Activated CD4-positive, alpha-beta memory T cell treated with anti-CD3 and anti-CD28 coated beads for 36 hours (primary cell): ENCODE data around the gene EFEMP2. TPM values are rescaled to one million over a fixed set of nuclear protein-coding genes. Genes with fewer than 3 reads are reported as not detected.
A peak's percentile ranks its signal among the peaks of the same experiment; 100 is the strongest.
"Not testable (repeated sequence)": the region's sequence is repeated elsewhere in the genome, so short reads cannot be mapped to it uniquely, and the experiment has no call there.

Experiments used
- CTCF ChIA-PET: fragments of 350-600 bp; sonication (Branson Sonifier 250); formaldehyde crosslinking; loops from one replicate; lab custom pipeline; 2021; ENCODE audit warnings: antibody characterized with exemption, inconsistent platforms; lab: Charles Lee
- POLR2A ChIA-PET: fragments of 350-600 bp; sonication (Branson Sonifier 250); formaldehyde crosslinking; loops from one replicate; lab custom pipeline; 2021; ENCODE audit warnings: antibody characterized with exemption; lab: Charles Lee
- DNase-seq: peaks from one replicate; pipeline ENCODE4 v3.0.0-alpha.2; 2020
- H3K27ac Mint-ChIP-seq: one replicate; pipeline ENCODE4 v1.8.0; 2021; ENCODE audit warnings: mixed read lengths
- H3K27me3 Mint-ChIP-seq: one replicate; pipeline ENCODE4 v1.8.0; 2021; ENCODE audit warnings: mixed read lengths
- H3K36me3 Mint-ChIP-seq: one replicate; pipeline ENCODE4 v1.8.0; 2021; ENCODE audit warnings: mixed read lengths
- H3K4me1 Mint-ChIP-seq: one replicate; pipeline ENCODE4 v1.8.0; 2021; ENCODE audit warnings: low read depth, mixed read lengths
- H3K4me3 Mint-ChIP-seq: one replicate; pipeline ENCODE4 v1.8.0; 2021; ENCODE audit warnings: mild to moderate bottlenecking, mixed read lengths
- H3K9me3 Mint-ChIP-seq: one replicate; pipeline ENCODE4 v1.8.0; 2021; ENCODE audit warnings: mixed read lengths
- intact Hi-C: fragments of 100-400 bp; cut with micrococcal nuclease; formaldehyde crosslinking; loops from one replicate; pipeline ENCODE4 v1.15.1; 2023
- total RNA-seq, 2 experiments: library from RNA; stranded (reverse); gene quantifications; one replicate each; pipeline ENCODE4 v1.2.3, GENCODE V29; 2021

EFEMP2 gene
- total RNA-seq, 2 experiments from 2014 or later = 11.5 to 12.5 TPM

DNA sequence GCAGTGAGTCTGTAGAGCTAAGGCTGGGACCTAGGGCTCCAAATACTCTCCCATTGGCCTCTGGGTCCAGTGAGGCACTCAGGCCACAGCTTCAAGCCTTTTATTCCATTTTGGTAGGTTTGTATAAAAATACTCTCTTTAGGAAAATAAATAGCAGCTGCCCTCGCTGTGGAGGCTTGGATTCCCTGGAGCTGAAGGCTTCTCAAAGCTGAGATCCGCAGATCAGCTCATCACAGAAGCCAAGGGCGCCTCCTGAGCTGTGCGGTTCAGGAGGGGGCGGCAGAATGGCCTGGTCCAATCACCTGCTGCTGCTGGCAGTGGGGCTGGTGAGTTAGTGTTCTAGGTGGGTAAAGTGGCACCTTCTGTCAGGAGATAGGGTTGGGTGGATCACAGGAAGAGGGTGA, 19.5 kb upstream of the EFEMP2 start:
- H3K9me3 Mint-ChIP-seq, intact Hi-C loops, H3K27me3 Mint-ChIP-seq: not testable (repeated sequence)
- Mint-ChIP-seq H3K4me1 (peaks cover 63% of the 10 kb centered on the region), H3K27ac (peak overlapping the region; percentile 87), H3K4me3 (peak overlapping the region; percentile 65), H3K36me3 (peaks cover 28% of the 10 kb centered on the region)
- ChIA-PET POLR2A (interaction anchor here (5.0 to 7.5 kb wide), 2 partner anchors 8 to 33 kb away, joined by 95 to 98 read pairs; partner anchors contain the start of genes CFL1, FOSL1 and MUS81), CTCF (interaction anchor here (0.7 to 9.5 kb wide), 6 partner anchors 6 to 180 kb away, joined by 3 to 192 read pairs (median 6); partner anchors contain the start of genes FOSL1, KAT5 and MUS81)
- DNase-seq = peak; percentile 66

DNA sequence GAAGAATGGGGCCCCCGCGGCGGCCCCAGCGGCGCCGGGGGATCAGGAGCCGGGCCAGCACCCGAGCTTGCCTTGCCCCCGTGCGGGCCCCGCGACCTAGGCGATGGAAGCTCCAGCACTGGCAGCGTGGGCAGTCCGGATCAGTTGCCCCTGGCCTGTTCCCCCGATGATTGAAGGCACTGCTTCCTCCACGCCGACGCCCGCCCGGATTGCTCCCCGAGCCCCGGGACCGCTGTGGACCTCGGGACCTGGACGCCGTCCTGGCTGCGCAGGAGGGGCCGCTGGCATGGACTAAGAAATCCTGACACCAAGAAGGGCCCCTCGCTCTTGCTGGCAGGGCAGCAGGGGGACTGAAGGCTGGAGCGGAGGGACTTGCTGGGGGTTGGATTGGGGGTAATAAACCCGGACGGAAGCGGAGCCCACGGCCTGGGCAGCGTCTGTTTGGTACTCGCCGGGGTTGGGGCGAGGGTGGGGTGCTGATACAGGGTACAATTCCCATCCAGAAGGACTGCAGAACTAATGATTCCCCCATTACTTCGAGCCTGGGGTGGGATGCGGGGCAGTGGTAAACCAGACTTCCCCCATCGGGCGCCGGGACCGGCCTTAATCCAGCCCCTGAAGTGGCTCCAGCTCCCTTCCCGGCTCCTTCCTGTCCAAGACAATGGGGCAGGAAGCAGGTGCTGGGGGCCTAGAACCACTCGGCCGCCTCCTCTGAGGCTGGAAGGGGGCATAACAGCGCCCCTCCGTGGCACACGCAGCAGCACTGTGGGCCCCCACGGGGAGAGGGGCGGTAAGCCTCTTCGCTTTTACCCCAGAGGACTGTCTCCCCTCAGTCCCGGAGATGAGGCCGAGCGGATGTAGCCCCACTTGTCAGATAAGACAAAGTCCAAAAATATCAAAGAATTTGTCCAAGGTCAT, 18.9 kb upstream of the EFEMP2 start:
- intact Hi-C loops = no loop called here
- ChIA-PET CTCF (interaction anchor here (0.8 to 9.5 kb wide), 20 partner anchors 7 to 331 kb away, joined by 3 to 277 read pairs (median 5); partner anchors contain the start of genes BANF1, C11orf68, CFL1 and EFEMP2), POLR2A (interaction anchor here (0.7 to 7.5 kb wide), 11 partner anchors 9 to 467 kb away, joined by 3 to 98 read pairs (median 6); partner anchors contain the start of genes BANF1, C11orf68, CFL1 and EIF1AD)
- Mint-ChIP-seq H3K4me3 (peak overlapping the region; percentile 65), H3K27me3 (no peaks in the 10 kb centered on the region), H3K36me3 (peaks cover 29% of the 10 kb centered on the region), H3K27ac (peak overlapping the region; percentile 87), H3K9me3 (no peaks in the 10 kb centered on the region), H3K4me1 (peaks cover 63% of the 10 kb centered on the region)
- peak; percentile 53 for DNase-seq

DNA sequence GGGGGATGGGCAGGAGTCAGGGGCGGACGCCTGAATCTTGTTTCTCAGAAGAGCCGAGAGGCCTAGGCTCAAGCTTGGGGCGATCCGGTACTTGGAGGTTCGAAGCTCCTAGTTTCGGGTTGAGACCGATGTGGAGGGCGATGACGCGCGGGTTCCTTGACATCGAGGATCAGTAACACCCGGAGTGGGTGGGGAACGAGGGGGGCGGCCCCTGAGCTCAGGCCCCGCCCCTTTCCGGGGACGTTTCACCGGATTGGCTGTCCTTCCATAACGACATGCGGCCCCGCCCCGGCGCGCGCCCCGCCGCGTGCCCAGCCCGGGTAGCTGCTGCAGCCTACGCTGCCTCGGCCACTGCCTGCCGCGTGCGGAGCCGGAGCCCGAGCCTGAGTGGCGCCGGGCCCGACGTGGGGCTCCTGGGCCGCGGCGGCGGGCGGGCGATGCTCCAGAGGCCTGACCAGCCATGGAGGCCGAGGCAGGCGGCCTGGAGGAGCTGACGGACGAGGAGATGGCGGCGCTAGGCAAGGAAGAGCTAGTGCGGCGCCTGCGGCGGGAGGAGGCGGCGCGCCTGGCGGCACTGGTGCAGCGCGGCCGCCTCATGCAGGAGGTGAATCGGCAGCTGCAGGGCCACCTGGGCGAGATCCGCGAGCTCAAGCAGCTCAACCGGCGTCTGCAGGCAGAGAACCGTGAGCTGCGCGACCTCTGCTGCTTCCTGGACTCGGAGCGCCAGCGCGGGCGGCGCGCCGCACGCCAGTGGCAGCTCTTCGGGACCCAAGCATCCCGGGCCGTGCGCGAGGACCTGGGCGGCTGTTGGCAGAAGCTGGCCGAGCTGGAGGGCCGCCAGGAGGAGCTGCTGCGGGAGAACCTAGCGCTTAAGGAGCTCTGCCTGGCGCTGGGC, 18.0 kb upstream of the EFEMP2 start, which contains the start of gene CCDC85B:
Gene CCDC85B, plus strand, starts transcription at position 350 of the 895 bp plus-strand sequence. Its CDS starts 111 bp downstream, at position 461.
- peaks cover 58% of the 10 kb centered on the region for H3K4me1 Mint-ChIP-seq

DNA sequence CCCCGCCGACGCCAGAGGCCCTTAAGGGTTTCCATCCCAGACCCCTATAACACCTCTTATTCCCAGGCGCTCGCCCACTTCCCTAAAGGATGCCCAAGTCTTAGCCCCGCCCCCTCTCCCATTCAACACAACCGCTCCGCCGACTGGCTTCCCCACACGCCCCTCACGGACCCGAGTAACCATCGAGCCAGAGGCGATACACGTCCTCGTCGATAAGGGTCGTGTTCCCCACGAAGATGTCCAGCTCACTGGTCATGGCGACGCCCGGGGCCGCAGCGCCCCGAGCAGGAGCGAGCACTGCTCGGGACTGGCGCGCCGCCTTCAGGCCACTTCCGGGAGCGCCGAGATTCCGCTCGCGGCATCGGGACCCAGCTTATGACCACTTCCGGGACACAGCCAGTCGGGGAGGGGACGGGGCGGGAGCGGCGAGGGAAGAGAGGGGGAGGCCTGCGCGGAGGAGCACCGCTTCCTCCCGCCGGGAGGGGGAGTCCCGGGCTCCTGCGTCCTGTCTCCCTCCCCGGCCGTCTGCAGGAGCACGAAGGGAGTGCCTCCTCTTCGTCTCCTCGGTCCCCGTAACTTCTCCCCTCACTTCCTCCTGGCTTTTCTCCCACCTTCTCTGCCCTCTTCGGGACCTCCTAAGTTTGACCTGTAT, 15.7 kb upstream of the EFEMP2 start, which contains the start of gene FIBP:
Gene FIBP, minus strand, starts transcription at position 309 of the 652 bp plus-strand sequence. Its CDS starts 53 bp downstream, at position 256.
- ChIA-PET CTCF (interaction anchor here (0.7 to 9.5 kb wide), 31 partner anchors 8 to 275 kb away, joined by 3 to 277 read pairs (median 4); partner anchors contain the start of genes AP5B1, BANF1, CFL1 and CST6), POLR2A (interaction anchor here (0.9 to 7.5 kb wide), 13 partner anchors 9 to 176 kb away, joined by 3 to 98 read pairs (median 4); partner anchors contain the start of genes CFL1, CTSW, FOSL1 and KAT5)
- Mint-ChIP-seq H3K4me1 (peaks cover 57% of the 10 kb centered on the region), H3K27ac (peak within 1 kb of the TSS; percentile 89), H3K4me3 (peak within 1 kb of the TSS; percentile 99), H3K9me3 (no peaks in the 10 kb centered on the region), H3K27me3 (no peaks in the 10 kb centered on the region), H3K36me3 (peaks cover 39% of the 10 kb centered on the region)
- intact Hi-C loops = loop anchor here (1.0 to 2.0 kb wide), 4 partner anchors 15 to 73 kb away; partner anchors contain the start of genes CFL1, EFEMP2 and SART1
- peak; percentile 98 for DNase-seq

More for the DNA sequence above, 18.0 kb upstream of the EFEMP2 start, which contains the start of gene CCDC85B:
- H3K4me3 Mint-ChIP-seq = peak within 1 kb of the TSS; percentile 99
- no peaks in the 10 kb centered on the region for H3K9me3 Mint-ChIP-seq
- ChIA-PET CTCF (interaction anchor here (0.6 to 9.5 kb wide), 26 partner anchors 8 to 332 kb away, joined by 3 to 277 read pairs (median 4); partner anchors contain the start of genes BANF1, C11orf68, CFL1 and EFEMP2), POLR2A (interaction anchor here (0.6 to 7.5 kb wide), 21 partner anchors 9 to 726 kb away, joined by 3 to 98 read pairs (median 4); partner anchors contain the start of genes BANF1, C11orf68, CFL1 and EIF1AD)
- peaks cover 29% of the 10 kb centered on the region for H3K36me3 Mint-ChIP-seq
- DNase-seq = peak; percentile 99
- H3K27ac Mint-ChIP-seq = peak within 1 kb of the TSS; percentile 89
- intact Hi-C loops = loop anchor here (1.0 kb wide), 2 partner anchors 10 to 29 kb away; partner anchors contain the start of genes C11orf68, DRAP1 and FOSL1
- H3K27me3 Mint-ChIP-seq = no peaks in the 10 kb centered on the region

DNA sequence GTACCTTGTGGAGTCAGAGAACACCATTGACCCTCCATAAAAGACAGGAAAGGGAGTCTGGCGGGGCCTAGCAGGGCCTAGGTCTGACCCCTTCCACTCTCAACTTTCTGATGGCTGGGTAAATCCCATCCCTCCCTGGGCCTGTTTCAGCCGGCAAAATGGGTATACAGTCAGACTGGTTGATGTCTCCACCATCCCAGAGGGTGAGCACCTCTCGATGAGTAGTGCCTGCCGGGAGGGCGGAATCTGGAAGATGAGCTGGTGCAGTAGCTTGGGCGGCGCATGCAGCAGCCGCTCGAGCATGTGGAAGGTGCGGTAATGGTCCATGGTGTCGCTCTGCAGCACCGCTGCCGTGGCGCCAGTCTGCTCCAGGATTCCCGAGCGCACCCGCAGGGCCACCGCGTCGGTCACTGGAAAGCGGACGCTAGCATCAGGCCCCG, 15.1 kb upstream of the EFEMP2 start:
- intact Hi-C loops = loop anchor here (1.0 to 2.0 kb wide), 4 partner anchors 15 to 73 kb away; partner anchors contain the start of genes CFL1, EFEMP2 and SART1
- CTCF ChIA-PET = interaction anchor here (0.6 to 9.5 kb wide), 24 partner anchors 8 to 225 kb away, joined by 3 to 277 read pairs (median 5); partner anchors contain the start of genes AP5B1, BANF1, CFL1 and CTSW
- Mint-ChIP-seq H3K9me3 (no peaks in the 10 kb centered on the region), H3K4me1 (peaks cover 53% of the 10 kb centered on the region), H3K36me3 (peaks cover 38% of the 10 kb centered on the region), H3K4me3 (peak overlapping the region; percentile 99), H3K27ac (peak overlapping the region; percentile 89), H3K27me3 (no peaks in the 10 kb centered on the region)
- peak; percentile 54 for DNase-seq
- POLR2A ChIA-PET = interaction anchor here (0.6 to 7.5 kb wide), 9 partner anchors 8 to 243 kb away, joined by 3 to 98 read pairs (median 4); partner anchors contain the start of genes CFL1, CTSW, FOSL1 and KAT5

DNA sequence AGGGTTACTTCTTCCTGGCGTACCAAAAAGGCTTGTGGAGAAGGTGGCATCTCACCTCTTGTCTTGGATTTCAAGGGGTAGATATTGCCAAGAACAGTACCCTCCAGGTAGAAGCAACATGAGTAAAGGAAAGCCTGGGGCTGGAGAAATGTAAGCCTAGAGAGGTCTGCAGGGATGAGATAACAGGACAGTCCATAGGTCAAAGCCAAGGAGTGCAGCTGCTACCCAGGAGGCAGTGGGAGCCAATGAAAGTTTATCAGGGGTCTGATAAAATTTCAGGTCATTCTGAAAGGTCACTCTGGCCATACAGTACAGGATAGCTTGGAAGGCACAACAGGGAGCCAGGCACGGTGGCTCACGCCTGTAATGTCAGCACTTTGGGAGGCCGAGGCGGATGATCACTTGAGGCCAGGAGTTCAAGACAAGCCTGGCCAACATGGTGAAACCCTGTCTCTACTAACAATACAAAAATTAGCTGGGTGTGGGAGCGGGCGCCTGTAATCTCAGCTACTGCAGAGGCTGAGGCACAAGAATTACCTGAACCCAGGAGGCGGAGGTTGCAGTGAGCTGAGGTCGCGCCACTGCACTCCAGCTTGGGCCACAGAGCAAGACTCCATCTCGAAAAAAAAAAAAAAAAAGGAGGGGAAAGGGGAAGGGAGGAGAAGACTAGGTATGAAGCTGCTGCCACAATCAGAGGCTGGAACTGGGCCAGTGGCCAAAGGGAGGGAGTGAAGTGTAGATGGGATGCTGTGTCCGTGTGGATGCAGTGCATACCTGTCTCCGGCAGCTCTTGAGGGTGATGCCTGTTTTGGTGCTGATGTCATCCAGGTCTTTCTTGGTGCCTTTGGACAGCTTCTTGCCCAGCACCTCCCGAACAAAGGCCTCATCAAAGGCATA, 14.5 kb upstream of the EFEMP2 start:
- intact Hi-C loops = no loop called here
- Mint-ChIP-seq H3K27ac (peak overlapping the region; percentile 89), H3K4me1 (peaks cover 46% of the 10 kb centered on the region), H3K4me3 (peak overlapping the region; percentile 99), H3K9me3 (no peaks in the 10 kb centered on the region), H3K36me3 (peaks cover 36% of the 10 kb centered on the region), H3K27me3 (no peaks in the 10 kb centered on the region)
- POLR2A ChIA-PET = interaction anchor here (0.6 to 7.5 kb wide), 4 partner anchors 10 to 242 kb away, joined by 3 to 95 read pairs (median 16); partner anchors contain the start of genes CFL1 and MUS81
- no peak for DNase-seq
- CTCF ChIA-PET = interaction anchor here (0.6 to 9.5 kb wide), 17 partner anchors 11 to 224 kb away, joined by 3 to 277 read pairs (median 16); partner anchors contain the start of genes AP5B1, CFL1, EFEMP2 and FOSL1

DNA sequence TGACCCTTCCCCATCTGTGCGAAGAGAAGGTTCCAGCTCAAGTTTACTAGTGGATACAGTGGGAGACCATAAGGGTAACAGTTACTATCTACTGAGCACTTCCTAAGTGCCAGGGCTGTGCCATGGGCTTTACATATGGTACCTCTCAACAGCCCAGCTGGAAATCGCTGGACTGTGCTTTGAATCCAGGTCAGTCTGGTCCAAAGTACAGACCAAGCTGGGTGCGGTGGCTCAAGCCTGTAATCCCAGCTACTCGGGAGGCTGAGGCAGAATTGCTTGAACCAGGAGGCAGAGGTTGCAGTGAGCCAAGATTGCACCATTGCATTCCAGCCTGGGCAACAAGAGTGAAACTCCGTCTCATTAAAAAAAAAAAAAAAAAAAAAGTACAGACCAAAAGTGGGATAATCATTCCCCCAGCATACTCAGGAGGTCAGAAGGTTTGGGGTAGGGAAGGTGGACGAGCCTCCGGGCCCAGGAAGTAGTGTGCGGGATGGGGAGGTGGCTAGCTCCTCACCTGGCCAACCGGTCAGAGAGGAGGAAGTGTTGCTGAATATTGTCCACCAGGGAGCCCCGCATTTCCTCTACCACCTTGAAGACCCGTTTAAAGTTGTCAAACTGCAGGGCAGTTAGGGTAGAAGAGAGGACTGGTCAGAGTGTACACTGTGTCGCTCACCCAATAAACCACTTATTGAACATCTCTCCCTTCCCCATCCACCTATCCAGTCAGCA, 13.4 kb upstream of the EFEMP2 start:
- peak overlapping the region; percentile 66 for H3K27ac Mint-ChIP-seq
- H3K4me3 Mint-ChIP-seq = no peak overlapping the region

DNA sequence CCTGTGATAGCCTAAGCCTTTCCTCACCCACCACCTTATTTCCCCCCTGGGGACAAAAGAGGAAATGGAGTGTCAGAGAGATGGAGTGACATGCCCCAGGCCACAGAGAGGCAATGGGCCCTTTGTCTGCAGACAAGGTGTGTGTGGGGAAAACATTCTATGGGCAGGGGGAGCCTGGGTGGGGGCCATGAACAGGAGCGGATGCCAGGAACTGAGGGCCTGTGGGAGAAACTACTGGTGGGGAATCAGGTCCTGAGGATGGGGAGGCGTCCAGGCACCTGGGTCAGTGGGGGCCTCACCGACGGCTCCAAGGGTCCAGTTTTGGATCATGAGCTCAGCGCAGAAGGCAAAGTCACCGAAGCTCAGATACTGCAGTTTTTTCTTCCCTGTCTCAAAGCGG, 12.6 kb upstream of the EFEMP2 start:
- Mint-ChIP-seq H3K4me3 (no peak overlapping the region), H3K27ac (no peak overlapping the region), H3K36me3 (peaks cover 36% of the 10 kb centered on the region), H3K9me3 (no peaks in the 10 kb centered on the region), H3K4me1 (peaks cover 52% of the 10 kb centered on the region), H3K27me3 (no peaks in the 10 kb centered on the region)
- intact Hi-C loops = no loop called here
- POLR2A ChIA-PET = interaction anchor here (0.8 to 2.0 kb wide), 7 partner anchors 9 to 174 kb away, joined by 3 to 11 read pairs (median 4); partner anchors contain the start of genes CFL1, KAT5 and MUS81
- DNase-seq = no peak
- CTCF ChIA-PET = interaction anchor here (0.5 to 9.5 kb wide), 62 partner anchors 8 to 1528 kb away, joined by 3 to 277 read pairs (median 5); partner anchors contain the start of genes AP5B1, BANF1, C11orf68 and CFL1

More for the DNA sequence above, 13.4 kb upstream of the EFEMP2 start:
- peaks cover 49% of the 10 kb centered on the region for H3K4me1 Mint-ChIP-seq
- intact Hi-C loops = no loop called here
- no peaks in the 10 kb centered on the region for H3K27me3 Mint-ChIP-seq
- ChIA-PET POLR2A (interaction anchor here (2.0 kb wide), 2 partner anchors 8 to 27 kb away, joined by 5 to 11 read pairs; partner anchors contain the start of genes CFL1 and MUS81), CTCF (interaction anchor here (0.6 to 9.5 kb wide), 27 partner anchors 9 to 296 kb away, joined by 3 to 277 read pairs (median 12); partner anchors contain the start of genes AP5B1, CFL1, EFEMP2 and FOSL1)
- H3K36me3 Mint-ChIP-seq = peaks cover 36% of the 10 kb centered on the region
- DNase-seq = no peak
- no peaks in the 10 kb centered on the region for H3K9me3 Mint-ChIP-seq
